Neutrophil (primary cell): ENCODE measurements around the gene FANCE.

Source experiments
- H3K27ac ChIP-seq: fragments of 200-600 bp; sonication (generic); 2 replicates; pipeline ENCODE4 v1.5.1; 2016; ENCODE audit warnings: mild to moderate bottlenecking, moderate library complexity
- H3K27me3 ChIP-seq: fragments of 200-600 bp; sonication (generic); 2 replicates; pipeline ENCODE4 v1.6.0; 2016; ENCODE audit warnings: mild to moderate bottlenecking
- H3K36me3 ChIP-seq: fragments of 200-600 bp; sonication (generic); 2 replicates; pipeline ENCODE4 v1.5.1; 2017
- H3K4me1 ChIP-seq, 2 experiments: fragments of 200-600 bp in 1 of 2; sonication (generic) in 1 of 2; 1 replicate in 1 of 2; 2 replicates in 1 of 2; pipeline versions ENCODE4 v1.5.1 to v1.6.1; 2013 to 2016; ENCODE audit warnings: low read depth in 1 of 2, low read length in 1 of 2, mild to moderate bottlenecking in 1 of 2, moderate library complexity in 1 of 2; ENCODE audit not compliant: control insufficient read depth in 1 of 2, insufficient read depth in 1 of 2
- H3K4me3 ChIP-seq, 2 experiments: fragments of 200-600 bp in 1 of 2; sonication (generic) in 1 of 2; 1 replicate in 1 of 2; 2 replicates in 1 of 2; pipeline ENCODE4 v1.5.1; 2013 to 2016; ENCODE audit warnings: low read depth in 1 of 2, low read length in 1 of 2, mild to moderate bottlenecking in 1 of 2, moderate library complexity in 1 of 2
- H3K9me3 ChIP-seq: fragments of 200-600 bp; sonication (generic); 2 replicates; pipeline ENCODE4 v1.5.1; 2016
- TF ChIP-seq, protein P1 (sequence below): fragments of 200-600 bp; sonication (generic); IDR thresholded peaks from 2 replicates; pipeline ENCODE4 v1.5.1; 2016; ENCODE audit warnings: antibody characterized with exemption

The FANCE gene

DNA sequence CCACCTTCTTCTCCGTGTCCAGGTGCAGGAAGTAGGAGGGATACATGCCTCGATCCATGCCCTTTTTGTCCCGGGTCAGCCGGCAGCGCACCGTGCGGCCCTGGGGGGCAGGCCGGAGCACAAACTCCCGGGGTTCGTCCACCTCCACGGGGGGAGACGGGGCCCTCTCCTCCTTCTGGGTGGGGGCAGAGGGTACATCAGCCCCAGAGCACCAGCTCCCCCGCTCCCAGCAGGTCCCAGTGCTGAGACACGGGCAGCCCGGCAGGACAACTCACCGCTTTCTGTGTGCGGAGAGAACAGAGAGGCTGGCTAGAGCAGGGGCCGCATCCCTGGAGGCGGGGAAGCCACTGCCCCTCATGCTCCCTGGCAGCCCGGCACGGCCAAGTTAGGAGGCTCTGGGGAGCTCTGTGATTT lies 53.9 kb downstream of the FANCE start:
- Histone ChIP-seq H3K9me3 (no peaks in the 10 kb centered on the region), H3K4me3 (no peak overlapping the region), H3K4me1 (no peaks in the 10 kb centered on the region), H3K27ac (no peak overlapping the region), H3K27me3 (peaks cover 99% of the 10 kb centered on the region), H3K36me3 (no peaks in the 10 kb centered on the region)
- TF ChIP-seq, protein P1, sequence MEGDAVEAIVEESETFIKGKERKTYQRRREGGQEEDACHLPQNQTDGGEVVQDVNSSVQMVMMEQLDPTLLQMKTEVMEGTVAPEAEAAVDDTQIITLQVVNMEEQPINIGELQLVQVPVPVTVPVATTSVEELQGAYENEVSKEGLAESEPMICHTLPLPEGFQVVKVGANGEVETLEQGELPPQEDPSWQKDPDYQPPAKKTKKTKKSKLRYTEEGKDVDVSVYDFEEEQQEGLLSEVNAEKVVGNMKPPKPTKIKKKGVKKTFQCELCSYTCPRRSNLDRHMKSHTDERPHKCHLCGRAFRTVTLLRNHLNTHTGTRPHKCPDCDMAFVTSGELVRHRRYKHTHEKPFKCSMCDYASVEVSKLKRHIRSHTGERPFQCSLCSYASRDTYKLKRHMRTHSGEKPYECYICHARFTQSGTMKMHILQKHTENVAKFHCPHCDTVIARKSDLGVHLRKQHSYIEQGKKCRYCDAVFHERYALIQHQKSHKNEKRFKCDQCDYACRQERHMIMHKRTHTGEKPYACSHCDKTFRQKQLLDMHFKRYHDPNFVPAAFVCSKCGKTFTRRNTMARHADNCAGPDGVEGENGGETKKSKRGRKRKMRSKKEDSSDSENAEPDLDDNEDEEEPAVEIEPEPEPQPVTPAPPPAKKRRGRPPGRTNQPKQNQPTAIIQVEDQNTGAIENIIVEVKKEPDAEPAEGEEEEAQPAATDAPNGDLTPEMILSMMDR = no peak

GRCh38 chr6:35506536-35506935 lies 54.4 kb downstream of the FANCE start:
- H3K27ac ChIP-seq = no peak overlapping the region
- H3K27me3 ChIP-seq = peaks cover 99% of the 10 kb centered on the region
- H3K9me3 ChIP-seq = no peaks in the 10 kb centered on the region
- TF ChIP-seq, protein P1 = no peak
- no peaks in the 10 kb centered on the region for H3K4me1 ChIP-seq
- no peak overlapping the region for H3K4me3 ChIP-seq
- no peaks in the 10 kb centered on the region for H3K36me3 ChIP-seq

DNA sequence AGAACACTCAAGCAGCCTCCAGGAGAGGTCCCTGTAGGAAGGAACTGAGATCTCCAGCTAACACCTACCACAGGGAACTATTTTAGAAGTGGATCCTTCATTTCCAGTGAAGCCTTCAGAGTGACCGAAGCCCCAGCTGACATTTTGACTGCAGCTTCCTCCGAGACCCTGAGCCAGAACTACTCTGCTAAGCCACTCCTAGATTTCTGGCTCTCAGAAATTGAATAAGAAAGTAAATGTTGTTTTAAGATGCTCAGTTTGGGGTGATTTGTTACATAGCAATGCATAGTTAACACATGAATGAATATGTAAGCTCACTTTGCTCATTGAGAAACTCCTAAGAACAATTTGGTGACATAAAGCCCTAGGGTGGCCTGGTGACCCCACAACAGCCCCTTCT lies 55.1 kb downstream of the FANCE start:
- peaks cover 99% of the 10 kb centered on the region for H3K27me3 ChIP-seq
- TF ChIP-seq, protein P1 = no peak
- no peak overlapping the region for H3K27ac ChIP-seq
- no peaks in the 10 kb centered on the region for H3K9me3 ChIP-seq
- no peak overlapping the region for H3K4me3 ChIP-seq
- H3K4me1 ChIP-seq = no peaks in the 10 kb centered on the region
- no peaks in the 10 kb centered on the region for H3K36me3 ChIP-seq

GRCh38 chr6:35508027-35508426 lies 55.9 kb downstream of the FANCE start:
- peaks cover 99% of the 10 kb centered on the region for H3K27me3 ChIP-seq
- H3K4me1 ChIP-seq = no peaks in the 10 kb centered on the region

DNA sequence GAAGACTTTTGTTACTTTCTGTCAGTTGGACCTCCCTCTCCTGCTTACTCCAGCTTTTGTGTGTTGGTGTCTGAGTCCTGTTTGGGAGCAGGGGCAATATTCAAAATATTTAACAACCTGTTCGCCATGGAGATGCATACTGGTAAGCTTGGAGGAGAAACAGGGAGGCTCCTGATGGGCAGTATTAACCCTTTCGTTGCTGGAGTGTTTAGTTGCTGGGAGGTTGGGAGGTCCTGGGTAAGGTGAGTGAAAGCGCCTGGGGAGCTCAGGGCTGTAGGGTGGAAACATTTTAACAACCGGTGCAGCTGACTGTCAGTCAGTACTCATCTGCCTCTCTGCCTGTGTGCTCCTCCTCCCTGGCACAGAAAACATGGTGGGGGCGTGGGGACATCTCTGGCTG lies 56.4 kb downstream of the FANCE start:
- Histone ChIP-seq H3K27me3 (peaks cover 99% of the 10 kb centered on the region), H3K9me3 (no peaks in the 10 kb centered on the region), H3K27ac (no peak overlapping the region), H3K4me1 (no peaks in the 10 kb centered on the region), H3K36me3 (no peaks in the 10 kb centered on the region), H3K4me3 (no peak overlapping the region)
- TF ChIP-seq, protein P1 = no peak

More at GRCh38 chr6:35508027-35508426, 55.9 kb downstream of the FANCE start:
- H3K36me3 ChIP-seq = no peaks in the 10 kb centered on the region
- H3K4me3 ChIP-seq = no peak overlapping the region
- H3K9me3 ChIP-seq = no peaks in the 10 kb centered on the region
- TF ChIP-seq, protein P1 = no peak
- no peak overlapping the region for H3K27ac ChIP-seq
